H9 (cell line): Measurements from ENCODE around the gene CENPB. TPM values are rescaled to one million over a fixed set of nuclear protein-coding genes. Genes with fewer than 3 reads are reported as not detected.

Source experiments
- DNase-seq: peaks from one replicate; pipeline ENCODE4 v3.0.0-alpha.2; 2017
- H2AFZ ChIP-seq: one replicate; pipeline ENCODE4 v1.6.1; 2013; ENCODE audit warnings: mild to moderate bottlenecking, low read length, control low read depth, moderate library complexity
- H2AK5ac ChIP-seq: 2 replicates; pipeline ENCODE4 v1.6.1; 2013; ENCODE audit warnings: low read length, control low read depth, mixed read lengths; ENCODE audit not compliant: insufficient read length
- H2BK120ac ChIP-seq: one replicate; pipeline ENCODE4 v1.6.1; 2013; ENCODE audit warnings: low read depth, mild to moderate bottlenecking, low read length, control low read depth, inconsistent platforms; ENCODE audit not compliant: poor library complexity, severe bottlenecking
- H2BK12ac ChIP-seq: 2 replicates; pipeline ENCODE4 v1.6.1; 2013; ENCODE audit warnings: low read length, control low read depth, mixed read lengths, low read depth; ENCODE audit not compliant: insufficient read length
- H2BK15ac ChIP-seq: 2 replicates; pipeline ENCODE4 v1.6.1; 2013; ENCODE audit warnings: low read depth, low read length, control low read depth
- H2BK20ac ChIP-seq: one replicate; pipeline ENCODE4 v1.6.1; 2013; ENCODE audit warnings: low read depth, mild to moderate bottlenecking, low read length, control low read depth, inconsistent platforms; ENCODE audit not compliant: poor library complexity, severe bottlenecking
- H2BK5ac ChIP-seq: 2 replicates; pipeline ENCODE4 v1.6.1; 2013; ENCODE audit warnings: low read length, control low read depth, mixed read lengths; ENCODE audit not compliant: insufficient read length
- H3K14ac ChIP-seq: 2 replicates; pipeline ENCODE4 v1.6.1; 2013; ENCODE audit warnings: low read length, control low read depth; ENCODE audit not compliant: insufficient read depth
- H3K18ac ChIP-seq: 2 replicates; pipeline ENCODE4 v1.6.1; 2013; ENCODE audit warnings: low read depth, mild to moderate bottlenecking, mixed read lengths, low read length, control low read depth; ENCODE audit not compliant: insufficient read length
- H3K23ac ChIP-seq: 2 replicates; pipeline ENCODE4 v1.6.1; 2013; ENCODE audit warnings: low read length, control low read depth, mixed read lengths, low read depth; ENCODE audit not compliant: insufficient read length
- H3K23me2 ChIP-seq: 2 replicates; pipeline ENCODE4 v1.6.1; 2013; ENCODE audit warnings: low read depth, mild to moderate bottlenecking, mixed read lengths, low read length, control low read depth; ENCODE audit not compliant: insufficient read length, poor library complexity, severe bottlenecking
- H3K27ac ChIP-seq: 2 replicates; pipeline ENCODE4 v1.5.1; 2013; ENCODE audit warnings: low read length, control low read depth, mixed read lengths, low read depth; ENCODE audit not compliant: insufficient read length
- H3K27me3 ChIP-seq: 2 replicates; pipeline ENCODE4 v1.6.1; 2013; ENCODE audit warnings: low read length, control low read depth, inconsistent platforms; ENCODE audit not compliant: insufficient read depth
- H3K4ac ChIP-seq: 2 replicates; pipeline ENCODE4 v1.6.1; 2013; ENCODE audit warnings: low read depth, mild to moderate bottlenecking, control low read depth, inconsistent platforms, low read length, moderate library complexity
- H3K4me1 ChIP-seq: 2 replicates; pipeline ENCODE4 v1.6.1; 2013; ENCODE audit warnings: low read length, control low read depth, inconsistent platforms; ENCODE audit not compliant: insufficient read depth
- H3K4me2 ChIP-seq: 2 replicates; pipeline ENCODE4 v1.6.1; 2013; ENCODE audit warnings: low read length, control low read depth, mixed read lengths; ENCODE audit not compliant: insufficient read length, insufficient read depth
- H3K56ac ChIP-seq: 2 replicates; pipeline ENCODE4 v1.6.1; 2013; ENCODE audit warnings: low read depth, mild to moderate bottlenecking, mixed read lengths, low read length, control low read depth; ENCODE audit not compliant: insufficient read length
- H3K79me1 ChIP-seq: 2 replicates; pipeline ENCODE4 v1.6.1; 2013; ENCODE audit warnings: low read depth, mild to moderate bottlenecking, moderate library complexity, low read length, control low read depth, inconsistent platforms; ENCODE audit not compliant: insufficient read depth, poor library complexity, severe bottlenecking
- H3K79me2 ChIP-seq: 2 replicates; pipeline ENCODE4 v1.6.1; 2013; ENCODE audit warnings: low read length, control low read depth, inconsistent platforms; ENCODE audit not compliant: insufficient read depth
- H3K9ac ChIP-seq: 2 replicates; pipeline ENCODE4 v1.6.1; 2013; ENCODE audit warnings: low read length, control low read depth, mixed read lengths; ENCODE audit not compliant: insufficient read length; ENCODE audit errors: extremely low read depth
- H3K9me3 ChIP-seq: one replicate; pipeline ENCODE4 v1.6.1; 2013; ENCODE audit warnings: low read depth, low read length, inconsistent platforms; ENCODE audit not compliant: control insufficient read depth
- H3T11ph ChIP-seq: one replicate; pipeline ENCODE4 v1.6.1; 2013; ENCODE audit warnings: mild to moderate bottlenecking, low read length, control low read depth, inconsistent platforms
- H4K20me1 ChIP-seq: one replicate; pipeline ENCODE4 v1.6.1; 2013; ENCODE audit not compliant: control insufficient read depth, insufficient read length, insufficient read depth
- H4K5ac ChIP-seq: 2 replicates; pipeline ENCODE4 v1.6.1; 2013; ENCODE audit warnings: low read depth, mild to moderate bottlenecking, mixed read lengths, low read length, control low read depth; ENCODE audit not compliant: insufficient read length
- H4K8ac ChIP-seq: replicated peaks from 2 replicates; pipeline ENCODE4 v1.6.1; 2013; ENCODE audit warnings: low read length, control low read depth, mixed read lengths, low read depth; ENCODE audit not compliant: insufficient read length
- H4K91ac ChIP-seq: 2 replicates; pipeline ENCODE4 v1.6.1; 2013; ENCODE audit warnings: low read depth, mild to moderate bottlenecking, moderate library complexity, mixed read lengths, low read length, control low read depth; ENCODE audit not compliant: insufficient read length
- H3K27ac Mint-ChIP-seq, 3 experiments: 2 replicates in 2 of 3; 3 replicates in 1 of 3; pipeline ENCODE4 v1.8.0; 2020 to 2021; ENCODE audit warnings: mixed read lengths in 3 of 3, mild to moderate bottlenecking in 1 of 3, moderate library complexity in 1 of 3
- H3K27me3 Mint-ChIP-seq: 2 replicates; pipeline ENCODE4 v1.8.0; 2021; ENCODE audit warnings: low read depth, mild to moderate bottlenecking, moderate library complexity, mixed read lengths
- H3K36me3 Mint-ChIP-seq, 3 experiments: 2 replicates in 2 of 3; 3 replicates in 1 of 3; pipeline ENCODE4 v1.8.0; 2020 to 2021; ENCODE audit warnings: low read depth in 3 of 3, mixed read lengths in 3 of 3; ENCODE audit not compliant: insufficient read depth in 1 of 3
- H3K4me1 Mint-ChIP-seq, 2 experiments: 2 replicates each; pipeline ENCODE4 v1.8.0; 2020; ENCODE audit warnings: mixed read lengths in 2 of 2
- H3K4me3 Mint-ChIP-seq, 2 experiments: 2 replicates in 1 of 2; 3 replicates in 1 of 2; pipeline ENCODE4 v1.8.0; 2020 to 2021; ENCODE audit warnings: mild to moderate bottlenecking in 2 of 2, mixed read lengths in 2 of 2, moderate library complexity in 1 of 2
- H3K9me3 Mint-ChIP-seq, 2 experiments: 2 replicates in 1 of 2; 3 replicates in 1 of 2; pipeline ENCODE4 v1.8.0; 2020; ENCODE audit warnings: mild to moderate bottlenecking in 2 of 2, mixed read lengths in 2 of 2, moderate library complexity in 1 of 2
- WGBS: extraction: QIAGEN DNeasy Blood & Tissue Kit; methylation state at CpG from one replicate; pipeline ENCODE4 v1.1.7; 2013; ENCODE audit warnings: missing lambda C conversion rate, low lambda C conversion rate, mixed read lengths; ENCODE audit not compliant: insufficient read length; ENCODE audit errors: extremely low coverage; 5-methylcytosine and 5-hydroxymethylcytosine counted together
- total RNA-seq: library from RNA; stranded (reverse); gene quantifications from 2 replicates; pipeline ENCODE4 v1.2.1, GENCODE V29; 2021
- TF ChIP-seq, protein P1 (sequence below): fragments of 200-600 bp; sonication (generic); conservative IDR thresholded peaks from 3 replicates; pipeline ENCODE4 v1.8.0; 2021; ENCODE audit warnings: antibody characterized with exemption, mild to moderate bottlenecking

CENPB gene
- total RNA-seq, 1 experiment from 2014 or later: 63.1 TPM

GRCh38 chr20:3764659-3765058 lies 21.9 kb downstream of the CENPB start:
- Histone ChIP-seq H4K8ac (no peak overlapping the region), H2BK20ac (no peak overlapping the region), H3K27me3 (no peaks in the 10 kb centered on the region), H2AK5ac (no peak overlapping the region), H3K18ac (no peak overlapping the region), H2BK120ac (no peak overlapping the region), H3K23me2 (peaks cover 20% of the 10 kb centered on the region), H2BK15ac (no peak overlapping the region), H4K20me1 (no peaks in the 10 kb centered on the region), H3T11ph (no peak overlapping the region), H3K4ac (no peak overlapping the region), H3K27ac (no peak overlapping the region), H3K79me1 (peaks cover 3% of the 10 kb centered on the region), H2BK12ac (no peak overlapping the region), H3K79me2 (no peaks in the 10 kb centered on the region), H3K9ac (no peak overlapping the region), H3K56ac (no peak overlapping the region), H3K23ac (no peak overlapping the region), H2AFZ (no peak overlapping the region), H4K91ac (no peak overlapping the region), H3K4me1 (no peaks in the 10 kb centered on the region), H2BK5ac (no peak overlapping the region), H4K5ac (no peak overlapping the region), H3K9me3 (no peaks in the 10 kb centered on the region), H3K14ac (no peak overlapping the region), H3K4me2 (no peak overlapping the region)
- Mint-ChIP-seq H3K4me1 (peaks cover 16 to 22% of the 10 kb centered on the region in 2 experiments), H3K27ac (peak overlapping the region in 1 of 3 experiments; percentile 68; a peak in 1 of 7 replicates), H3K4me3 (no peak overlapping the region), H3K27me3 (peaks cover 8% of the 10 kb centered on the region), H3K9me3 (no peaks in the 10 kb centered on the region; a peak in 1 of 5 replicates), H3K36me3 (peaks cover 6 to 11% (median 7%) of the 10 kb centered on the region in 3 experiments; a peak in 5 of 7 replicates)
- TF ChIP-seq, protein P1, sequence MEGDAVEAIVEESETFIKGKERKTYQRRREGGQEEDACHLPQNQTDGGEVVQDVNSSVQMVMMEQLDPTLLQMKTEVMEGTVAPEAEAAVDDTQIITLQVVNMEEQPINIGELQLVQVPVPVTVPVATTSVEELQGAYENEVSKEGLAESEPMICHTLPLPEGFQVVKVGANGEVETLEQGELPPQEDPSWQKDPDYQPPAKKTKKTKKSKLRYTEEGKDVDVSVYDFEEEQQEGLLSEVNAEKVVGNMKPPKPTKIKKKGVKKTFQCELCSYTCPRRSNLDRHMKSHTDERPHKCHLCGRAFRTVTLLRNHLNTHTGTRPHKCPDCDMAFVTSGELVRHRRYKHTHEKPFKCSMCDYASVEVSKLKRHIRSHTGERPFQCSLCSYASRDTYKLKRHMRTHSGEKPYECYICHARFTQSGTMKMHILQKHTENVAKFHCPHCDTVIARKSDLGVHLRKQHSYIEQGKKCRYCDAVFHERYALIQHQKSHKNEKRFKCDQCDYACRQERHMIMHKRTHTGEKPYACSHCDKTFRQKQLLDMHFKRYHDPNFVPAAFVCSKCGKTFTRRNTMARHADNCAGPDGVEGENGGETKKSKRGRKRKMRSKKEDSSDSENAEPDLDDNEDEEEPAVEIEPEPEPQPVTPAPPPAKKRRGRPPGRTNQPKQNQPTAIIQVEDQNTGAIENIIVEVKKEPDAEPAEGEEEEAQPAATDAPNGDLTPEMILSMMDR: no peak
- no peak for DNase-seq
- no CpG with 5 or more reads among the region's 3 CpGs for WGBS
